Glutamatergic neuron (in vitro differentiated cells): Measurements from ENCODE around the gene EVX2. TPM values are rescaled to one million over a fixed set of nuclear protein-coding genes. Genes with fewer than 3 reads are reported as not detected.
A peak's percentile ranks its signal among the peaks of the same experiment; 100 is the strongest.

ENCODE experiments used
- DNase-seq: peaks from one replicate; pipeline ENCODE4 v3.0.0; 2022
- H3K27ac Mint-ChIP-seq: one replicate; pipeline ENCODE4 v1.8.0; 2020; ENCODE audit warnings: mild to moderate bottlenecking, mixed read lengths, inconsistent platforms; ENCODE audit not compliant: unreplicated experiment
- H3K27me3 Mint-ChIP-seq: one replicate; pipeline ENCODE4 v1.8.0; 2020; ENCODE audit warnings: mild to moderate bottlenecking, moderate library complexity, mixed read lengths, inconsistent platforms; ENCODE audit not compliant: unreplicated experiment
- H3K36me3 Mint-ChIP-seq: one replicate; pipeline ENCODE4 v1.8.0; 2020; ENCODE audit warnings: mild to moderate bottlenecking, mixed read lengths, inconsistent platforms; ENCODE audit not compliant: unreplicated experiment
- H3K4me1 Mint-ChIP-seq: one replicate; pipeline ENCODE4 v1.8.0; 2020; ENCODE audit warnings: mild to moderate bottlenecking, low read depth, mixed read lengths, inconsistent platforms; ENCODE audit not compliant: unreplicated experiment
- H3K4me3 Mint-ChIP-seq: one replicate; pipeline ENCODE4 v1.8.0; 2020; ENCODE audit warnings: mild to moderate bottlenecking, mixed read lengths, inconsistent platforms; ENCODE audit not compliant: unreplicated experiment
- H3K9me3 Mint-ChIP-seq: one replicate; pipeline ENCODE4 v1.8.0; 2020; ENCODE audit warnings: mild to moderate bottlenecking, moderate library complexity, mixed read lengths, inconsistent platforms; ENCODE audit not compliant: unreplicated experiment
- total RNA-seq: library from RNA; stranded (reverse); fragmentation: NEBNext Ultra II Directional; extraction: Animal tissue kit (Norgen Biotek cat#: 25700); gene quantifications from one replicate; pipeline ENCODE4 v1.2.1, GENCODE V29; 2021; ENCODE audit not compliant: unreplicated experiment
- TF ChIP-seq, protein P1 (sequence below): fragments of 200-600 bp; sonication (generic); IDR thresholded peaks from one replicate; pipeline ENCODE4 v1.5.0; 2021; ENCODE audit not compliant: partially characterized antibody, unreplicated experiment

The EVX2 gene
- total RNA-seq, 1 donor from 2014 or later, result 0.76 TPM

DNA sequence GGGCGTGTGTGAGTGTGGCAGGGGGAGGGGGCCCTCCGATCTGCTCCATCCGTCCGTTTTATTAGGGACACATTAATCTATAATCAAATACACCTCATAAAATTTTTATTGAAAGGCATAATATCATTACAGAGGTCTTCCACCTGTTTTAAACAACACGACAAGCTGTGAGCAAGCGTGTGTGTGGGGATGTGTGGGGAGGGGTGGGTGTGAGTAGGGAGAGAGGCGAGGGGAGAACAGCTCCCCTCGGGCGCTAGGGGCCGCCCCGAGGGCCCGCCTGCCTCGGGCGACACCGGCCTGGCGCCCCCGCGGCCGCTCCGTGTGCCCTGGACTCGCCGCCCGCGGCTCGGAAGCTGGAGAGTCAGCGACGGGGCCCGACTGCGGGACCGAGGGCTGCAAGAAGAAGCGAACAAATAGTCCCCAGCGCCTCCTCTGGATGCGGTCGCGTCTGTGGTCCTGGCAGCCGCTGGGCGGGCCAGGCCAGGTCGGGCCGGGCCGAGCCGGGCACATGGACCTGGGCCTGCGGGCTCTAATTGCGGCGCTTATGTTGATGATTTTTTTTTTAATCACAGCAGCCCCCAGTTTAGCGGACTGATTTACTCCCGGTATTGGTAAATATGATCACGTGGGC, 38.4 kb upstream of the EVX2 start:
- no peak for DNase-seq
- peaks cover 43% of the 10 kb centered on the region for H3K27me3 Mint-ChIP-seq
- TF ChIP-seq, protein P1, sequence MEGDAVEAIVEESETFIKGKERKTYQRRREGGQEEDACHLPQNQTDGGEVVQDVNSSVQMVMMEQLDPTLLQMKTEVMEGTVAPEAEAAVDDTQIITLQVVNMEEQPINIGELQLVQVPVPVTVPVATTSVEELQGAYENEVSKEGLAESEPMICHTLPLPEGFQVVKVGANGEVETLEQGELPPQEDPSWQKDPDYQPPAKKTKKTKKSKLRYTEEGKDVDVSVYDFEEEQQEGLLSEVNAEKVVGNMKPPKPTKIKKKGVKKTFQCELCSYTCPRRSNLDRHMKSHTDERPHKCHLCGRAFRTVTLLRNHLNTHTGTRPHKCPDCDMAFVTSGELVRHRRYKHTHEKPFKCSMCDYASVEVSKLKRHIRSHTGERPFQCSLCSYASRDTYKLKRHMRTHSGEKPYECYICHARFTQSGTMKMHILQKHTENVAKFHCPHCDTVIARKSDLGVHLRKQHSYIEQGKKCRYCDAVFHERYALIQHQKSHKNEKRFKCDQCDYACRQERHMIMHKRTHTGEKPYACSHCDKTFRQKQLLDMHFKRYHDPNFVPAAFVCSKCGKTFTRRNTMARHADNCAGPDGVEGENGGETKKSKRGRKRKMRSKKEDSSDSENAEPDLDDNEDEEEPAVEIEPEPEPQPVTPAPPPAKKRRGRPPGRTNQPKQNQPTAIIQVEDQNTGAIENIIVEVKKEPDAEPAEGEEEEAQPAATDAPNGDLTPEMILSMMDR, result no peak
- H3K4me3 Mint-ChIP-seq, result peak overlapping the region; percentile 85
- H3K9me3 Mint-ChIP-seq, result peaks cover 14% of the 10 kb centered on the region
- peaks cover under 1% of the 10 kb centered on the region for H3K36me3 Mint-ChIP-seq
- H3K4me1 Mint-ChIP-seq, result peaks cover 3% of the 10 kb centered on the region
- no peak overlapping the region for H3K27ac Mint-ChIP-seq

DNA sequence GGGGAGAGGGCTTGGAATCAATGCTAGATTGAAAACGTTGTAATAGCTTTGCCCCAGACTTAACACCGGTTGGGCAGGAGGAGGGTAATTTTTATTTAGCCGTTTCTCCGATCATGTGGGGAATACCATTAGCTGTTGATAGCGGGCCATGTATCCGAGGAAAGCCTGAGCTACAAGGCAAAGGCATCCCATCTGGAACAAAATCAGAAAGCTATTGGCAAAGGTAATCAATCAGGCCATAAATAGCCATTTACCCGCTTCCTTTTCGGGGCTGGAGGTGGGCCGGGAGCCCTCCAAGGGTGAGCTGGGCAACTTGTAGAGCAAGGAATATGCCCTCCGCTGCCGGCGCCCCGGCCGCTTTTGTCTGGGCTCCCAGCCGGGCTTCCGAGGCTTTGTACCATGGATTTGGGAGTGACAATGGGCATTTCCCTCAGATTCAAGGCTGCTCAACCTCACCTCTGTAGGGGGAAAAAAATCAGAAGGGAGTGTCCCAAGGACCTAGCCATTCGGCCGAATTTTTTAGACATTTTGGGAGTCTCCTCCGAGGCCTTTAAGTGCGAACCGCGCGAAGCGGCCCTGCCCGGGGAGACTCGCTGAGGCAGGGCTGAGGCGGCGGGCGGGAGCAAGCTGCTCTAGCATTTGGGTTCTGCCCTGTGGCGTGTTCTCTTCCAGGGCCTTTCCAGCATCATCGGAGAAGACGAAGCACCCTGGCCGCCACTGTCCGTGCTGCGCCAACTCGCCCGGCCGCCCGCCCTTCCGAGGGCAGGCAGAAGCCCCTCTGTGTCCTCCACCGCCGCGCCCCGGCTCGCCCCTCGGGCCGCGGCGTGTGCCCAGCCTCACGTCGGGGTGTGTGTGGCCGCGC, 37.7 kb upstream of the EVX2 start:
- H3K4me3 Mint-ChIP-seq, result no peak overlapping the region
- peaks cover 6% of the 10 kb centered on the region for H3K36me3 Mint-ChIP-seq
- peaks cover 51% of the 10 kb centered on the region for H3K27me3 Mint-ChIP-seq
- H3K27ac Mint-ChIP-seq, result no peak overlapping the region
- peaks cover 14% of the 10 kb centered on the region for H3K9me3 Mint-ChIP-seq
- TF ChIP-seq, protein P1, result no peak
- DNase-seq, result no peak
- peaks cover 3% of the 10 kb centered on the region for H3K4me1 Mint-ChIP-seq

DNA sequence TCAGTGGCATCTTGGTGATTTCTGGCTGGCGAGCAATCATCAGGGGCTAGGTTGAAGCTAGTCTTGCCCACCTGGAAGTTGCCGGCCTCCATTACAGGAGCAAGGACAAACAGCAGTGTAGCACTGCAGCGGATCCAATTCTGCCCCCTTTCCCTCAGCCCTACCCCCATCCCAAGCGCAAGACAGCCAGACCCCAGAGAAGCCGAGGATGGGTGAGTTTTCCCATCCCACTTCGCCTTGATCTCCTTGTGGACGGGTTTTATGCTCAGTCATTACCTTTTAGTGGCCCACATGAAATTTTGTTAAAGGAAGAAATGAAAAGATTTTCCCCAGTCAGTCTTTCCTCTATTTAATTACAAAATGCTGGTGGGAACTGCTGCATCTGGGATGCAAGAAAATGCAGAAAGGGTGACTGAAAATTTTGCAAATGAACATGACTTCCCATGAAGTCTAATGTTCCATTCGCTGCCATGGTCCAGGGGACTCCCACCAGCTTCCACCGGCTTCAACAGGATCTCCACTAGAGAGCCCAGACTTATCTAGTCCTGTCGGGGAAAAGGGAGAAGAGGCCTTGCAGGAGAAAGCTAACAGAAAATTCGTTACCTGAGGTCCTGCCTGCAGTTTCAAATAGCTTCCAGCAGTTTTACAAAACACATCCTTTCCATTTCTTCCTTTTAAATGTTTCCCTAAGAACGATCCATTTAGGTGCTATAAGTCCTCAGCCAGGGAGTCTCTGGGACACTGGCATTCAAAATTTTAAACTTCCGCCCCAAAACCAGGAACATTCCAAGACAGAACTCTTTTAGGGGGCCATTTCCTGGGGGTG, 36.8 kb upstream of the EVX2 start:
- no peak overlapping the region for H3K4me3 Mint-ChIP-seq
- no peak overlapping the region for H3K27ac Mint-ChIP-seq
- peaks cover 14% of the 10 kb centered on the region for H3K9me3 Mint-ChIP-seq
- H3K27me3 Mint-ChIP-seq, result peaks cover 51% of the 10 kb centered on the region
- DNase-seq, result no peak
- H3K36me3 Mint-ChIP-seq, result peaks cover 6% of the 10 kb centered on the region
- peaks cover 3% of the 10 kb centered on the region for H3K4me1 Mint-ChIP-seq
- TF ChIP-seq, protein P1, result no peak

DNA sequence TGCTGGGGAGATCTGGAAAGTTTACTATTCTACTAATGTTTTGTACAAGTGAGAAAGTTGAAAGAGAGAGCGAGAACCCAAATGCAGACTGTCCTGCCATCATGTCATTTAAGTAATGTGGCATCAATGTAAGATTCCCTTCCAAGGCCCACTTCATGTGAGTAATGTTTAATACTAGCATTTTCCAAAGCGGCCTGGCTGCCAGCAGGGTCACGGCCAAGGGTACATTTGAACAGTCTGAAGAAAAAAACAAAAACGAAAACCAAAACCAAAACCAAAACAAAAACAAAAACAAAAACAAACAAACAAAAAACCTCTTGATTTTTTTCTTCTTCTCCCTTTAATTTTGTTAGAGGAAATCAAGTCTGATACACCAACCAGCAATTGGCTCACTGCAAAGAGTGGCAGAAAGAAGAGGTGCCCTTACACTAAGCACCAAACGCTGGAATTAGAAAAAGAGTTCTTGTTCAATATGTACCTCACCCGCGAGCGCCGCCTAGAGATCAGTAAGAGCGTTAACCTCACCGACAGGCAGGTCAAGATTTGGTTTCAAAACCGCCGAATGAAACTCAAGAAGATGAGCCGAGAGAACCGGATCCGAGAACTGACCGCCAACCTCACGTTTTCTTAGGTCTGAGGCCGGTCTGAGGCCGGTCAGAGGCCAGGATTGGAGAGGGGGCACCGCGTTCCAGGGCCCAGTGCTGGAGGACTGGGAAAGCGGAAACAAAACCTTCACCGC, 35.0 kb upstream of the EVX2 start:
- Mint-ChIP-seq H3K4me3 (no peak overlapping the region), H3K27me3 (peaks cover 48% of the 10 kb centered on the region)
- DNase-seq, result no peak

More for the DNA sequence above, 35.0 kb upstream of the EVX2 start:
- peaks cover 6% of the 10 kb centered on the region for H3K36me3 Mint-ChIP-seq
- H3K27ac Mint-ChIP-seq, result no peak overlapping the region
- H3K9me3 Mint-ChIP-seq, result peaks cover 8% of the 10 kb centered on the region
- H3K4me1 Mint-ChIP-seq, result peaks cover under 1% of the 10 kb centered on the region
- TF ChIP-seq, protein P1, result peak; percentile 67
